HG02973 (cell line): Measurements from ENCODE around the gene RRBP1.

Source experiments
- ATAC-seq: cut with Tn5 transposase; IDR thresholded peaks from one replicate; pipeline ENCODE4 v1.9.1; 2021; ENCODE audit warnings: moderate library complexity; ENCODE audit not compliant: unreplicated experiment

RRBP1 gene

DNA sequence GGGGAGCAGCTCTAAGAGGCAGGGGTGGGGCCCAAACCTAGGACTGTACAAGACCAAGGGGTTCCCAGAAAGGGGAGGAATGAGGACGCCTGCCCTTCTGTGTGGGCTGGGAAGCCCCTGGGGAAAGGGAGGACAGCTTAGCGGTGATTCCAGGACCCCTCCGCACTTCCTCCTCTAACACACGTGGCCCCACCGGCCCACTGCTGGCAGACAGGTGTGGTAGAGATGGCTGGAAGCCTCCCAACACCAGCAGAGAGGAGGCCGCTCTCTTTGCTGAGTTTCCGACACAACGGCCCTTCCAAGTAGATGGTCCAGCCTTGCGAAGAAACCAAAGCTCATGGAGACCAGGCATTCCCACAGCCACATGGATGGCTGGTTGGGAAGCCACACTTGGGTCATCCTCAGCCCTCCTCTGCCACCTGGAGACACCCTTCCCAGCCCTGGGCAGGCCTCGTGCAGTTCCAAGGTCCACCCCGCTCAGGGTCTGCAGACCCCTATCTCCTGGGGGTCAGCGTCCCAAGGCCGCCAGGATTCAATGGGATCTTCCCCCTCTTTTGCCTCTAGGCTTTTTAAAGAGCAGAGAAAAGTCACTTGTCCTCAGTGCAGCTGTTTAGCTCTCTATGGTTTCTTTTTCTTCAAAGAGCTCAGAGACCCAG lies 43.9 kb downstream of the RRBP1 start:
- no peak for ATAC-seq

DNA sequence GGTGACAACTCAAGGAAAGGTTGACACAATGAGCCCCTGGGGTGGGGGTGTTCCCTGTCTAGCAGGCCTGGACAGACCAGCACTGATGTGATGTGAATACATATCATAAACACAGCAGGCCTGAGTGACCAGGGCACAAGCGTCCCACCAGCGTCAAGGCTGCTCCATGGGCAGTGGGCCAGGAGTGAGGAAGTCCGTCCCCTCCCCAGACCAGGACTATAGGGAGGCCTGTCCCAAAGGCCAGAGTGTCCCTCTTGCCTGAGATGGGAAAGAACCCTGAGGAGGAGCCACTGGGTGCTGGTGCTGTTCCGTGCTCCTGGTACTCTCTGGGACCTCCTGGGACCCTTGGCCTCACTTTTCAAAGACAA lies 44.6 kb downstream of the RRBP1 start:
- no peak for ATAC-seq

DNA sequence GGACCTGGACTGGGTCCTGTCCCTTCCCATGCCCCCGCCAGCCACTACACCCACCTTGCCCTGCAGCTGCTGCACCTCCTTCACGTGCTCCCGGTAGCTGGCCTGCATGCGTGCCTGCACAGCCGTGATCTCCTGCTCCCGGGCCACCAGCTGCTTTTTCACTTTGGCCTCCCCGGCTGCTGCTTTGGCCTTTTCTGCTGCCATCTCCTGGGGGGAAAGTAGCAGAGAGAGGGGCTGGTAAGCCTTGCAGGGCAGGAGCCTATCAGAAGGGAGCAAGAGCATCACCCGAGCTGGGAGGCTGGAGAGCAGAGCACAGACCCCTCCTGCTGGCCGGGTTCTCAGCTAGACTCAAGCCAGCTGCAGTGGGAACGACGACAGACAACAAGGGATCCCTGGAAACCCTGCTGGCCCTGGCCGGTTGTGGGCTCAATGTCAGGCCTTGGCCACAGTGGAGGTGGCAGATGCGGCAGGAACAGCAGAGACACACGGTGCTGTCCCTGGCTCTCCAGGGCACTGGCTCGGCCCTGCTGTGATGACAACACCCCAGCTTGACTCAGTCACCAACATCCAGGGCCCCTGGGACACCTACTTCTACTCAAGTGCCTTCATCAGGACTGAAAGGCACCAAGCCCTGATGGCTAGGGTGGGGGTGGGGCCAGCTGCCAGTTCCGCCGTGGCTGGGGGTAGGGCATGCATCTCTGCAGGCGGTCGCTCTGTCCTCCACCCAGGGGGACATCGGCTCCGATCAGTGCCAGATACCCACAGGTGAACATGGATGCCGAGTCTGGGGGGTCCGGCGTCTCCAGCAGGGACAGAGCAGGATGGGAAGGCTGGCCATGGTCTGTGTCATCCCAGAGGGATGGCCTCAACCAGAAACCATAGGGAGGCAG lies 45.3 kb downstream of the RRBP1 start:
- ATAC-seq = no peak

DNA sequence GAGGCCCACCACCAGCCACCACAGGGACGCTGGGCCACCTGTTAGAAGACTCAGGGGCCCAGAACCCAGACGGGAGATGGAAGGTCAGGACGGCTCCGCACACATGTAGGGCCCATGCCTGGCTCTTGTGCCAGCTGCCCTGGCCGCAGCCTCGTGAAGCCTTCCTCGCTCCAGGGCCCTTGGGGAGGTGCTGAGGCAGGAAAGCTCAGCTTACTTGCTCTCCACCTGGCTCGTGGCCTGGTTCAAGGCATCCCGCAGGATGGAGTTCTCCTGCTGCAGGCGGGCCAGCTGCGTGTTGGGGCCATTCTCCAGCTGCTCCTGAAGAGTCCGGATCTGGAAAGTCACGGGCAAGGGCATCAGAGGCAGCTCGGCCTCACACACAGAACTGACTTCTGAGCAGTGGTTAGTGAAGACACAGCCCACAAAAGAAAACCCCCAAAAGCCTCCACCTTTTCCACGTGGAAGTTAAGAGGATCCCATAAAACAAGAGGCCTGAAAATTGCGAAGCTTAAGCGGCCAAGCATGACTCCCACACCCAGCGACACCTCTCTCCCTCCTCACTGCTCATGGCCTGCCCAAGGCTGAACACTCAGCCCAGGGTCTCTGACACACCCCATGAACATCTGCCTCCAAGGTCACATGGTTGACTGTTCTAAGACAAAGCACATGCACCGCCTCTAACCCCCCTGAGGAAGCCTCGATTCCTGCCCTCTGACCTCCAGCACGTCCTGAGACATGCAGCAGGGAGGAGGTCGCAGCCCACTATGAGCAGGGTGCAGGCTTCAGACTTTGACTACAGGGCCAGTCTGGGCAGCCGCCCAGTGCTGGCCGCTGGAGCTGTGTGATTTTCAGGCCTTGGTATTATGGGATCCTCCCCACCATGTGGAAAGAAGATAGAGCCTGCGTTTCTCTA lies 46.5 kb downstream of the RRBP1 start:
- no peak for ATAC-seq

DNA sequence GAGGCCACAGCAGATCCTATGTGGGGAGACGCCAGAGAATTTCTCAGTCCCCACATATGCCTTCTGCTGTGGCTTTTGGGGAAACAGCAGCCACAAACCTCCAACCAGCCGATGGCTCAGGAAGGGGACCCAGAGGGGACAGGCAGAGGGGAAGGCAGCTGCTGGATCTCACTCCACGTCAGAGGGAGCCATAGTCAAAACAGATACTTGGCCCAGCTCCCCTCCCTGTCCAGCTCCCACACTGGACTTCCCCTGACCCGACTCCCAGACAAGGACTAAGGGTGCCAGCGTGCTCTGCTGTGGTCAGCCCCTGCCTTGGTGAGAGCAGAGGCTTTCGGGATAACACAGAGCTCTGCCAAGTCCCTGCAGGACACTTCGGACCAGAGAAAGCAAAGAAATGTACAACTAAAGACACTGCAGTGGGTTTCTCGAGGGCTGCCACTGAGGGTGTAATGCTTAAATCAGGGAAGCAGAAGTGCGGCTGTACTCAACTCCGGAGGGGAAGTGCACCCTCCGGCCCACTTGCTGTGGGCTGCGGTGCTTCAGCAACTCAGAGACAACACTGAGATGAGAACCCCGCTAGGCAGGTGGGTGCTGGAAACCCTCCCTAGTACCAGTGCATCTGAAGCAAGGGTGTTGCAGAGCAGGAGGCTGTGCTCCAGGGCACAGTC lies 47.2 kb downstream of the RRBP1 start:
- no peak for ATAC-seq

DNA sequence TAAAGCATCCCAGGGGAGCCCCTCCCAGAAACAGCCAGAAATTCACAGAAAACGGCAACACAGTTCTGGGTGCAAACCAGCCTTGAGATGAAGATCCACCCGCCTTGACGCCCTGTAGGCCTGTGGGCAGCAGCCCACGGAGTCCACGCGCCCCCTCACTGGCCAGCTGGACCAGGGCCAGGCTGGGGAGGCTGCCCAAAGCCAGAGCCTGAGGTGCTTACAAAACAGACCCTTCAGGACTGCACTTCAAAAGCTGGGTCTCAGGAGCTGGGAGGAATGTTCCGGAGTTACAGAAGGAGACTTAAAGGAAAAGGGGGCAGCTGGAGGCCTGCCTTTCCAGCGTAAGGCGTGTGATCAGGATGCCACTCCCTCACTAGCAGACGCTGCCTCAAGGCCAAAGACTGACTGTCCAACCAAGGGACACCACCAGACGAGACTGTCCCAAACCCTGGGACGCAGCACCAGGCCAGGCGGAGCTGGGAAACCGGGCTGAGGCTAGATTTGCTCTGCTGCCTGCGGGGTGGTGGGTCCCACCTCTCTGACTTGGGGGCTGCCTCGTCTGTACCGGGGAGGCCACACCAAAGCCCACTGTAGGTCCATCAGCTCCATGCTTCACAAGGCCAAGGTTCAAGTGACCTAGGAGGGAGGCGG lies 48.1 kb downstream of the RRBP1 start:
- ATAC-seq = no peak

DNA sequence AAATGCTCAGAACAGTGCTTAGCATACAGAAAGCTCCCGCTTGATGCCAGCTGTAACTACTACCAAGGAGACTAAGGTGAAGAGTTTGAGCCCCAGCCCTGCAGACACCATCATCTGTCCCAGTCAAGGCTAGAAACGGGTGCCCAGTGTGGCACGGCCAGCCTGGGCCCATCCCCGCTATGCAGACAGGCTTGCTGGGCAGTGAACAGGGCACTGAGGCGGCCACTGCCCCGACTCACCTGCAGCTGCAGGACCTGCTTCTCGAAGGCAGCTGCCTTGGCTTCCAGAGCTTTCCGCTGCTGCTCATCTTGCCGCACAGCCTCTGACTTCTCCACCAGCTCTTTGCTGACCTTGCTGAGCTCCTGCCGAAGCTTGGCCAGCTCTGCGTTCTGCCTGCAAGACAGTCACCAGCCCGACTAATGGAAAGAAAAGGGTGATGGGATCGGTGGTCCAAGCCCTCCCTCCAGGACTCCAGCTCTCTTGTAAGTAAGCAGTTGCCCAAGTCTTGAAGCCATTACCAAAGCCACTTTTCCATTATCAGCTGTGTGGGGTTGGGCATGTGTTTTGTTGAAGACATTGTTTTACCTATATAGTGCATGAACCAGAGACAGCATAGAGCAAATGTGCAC lies 48.7 kb downstream of the RRBP1 start:
- no peak for ATAC-seq

DNA sequence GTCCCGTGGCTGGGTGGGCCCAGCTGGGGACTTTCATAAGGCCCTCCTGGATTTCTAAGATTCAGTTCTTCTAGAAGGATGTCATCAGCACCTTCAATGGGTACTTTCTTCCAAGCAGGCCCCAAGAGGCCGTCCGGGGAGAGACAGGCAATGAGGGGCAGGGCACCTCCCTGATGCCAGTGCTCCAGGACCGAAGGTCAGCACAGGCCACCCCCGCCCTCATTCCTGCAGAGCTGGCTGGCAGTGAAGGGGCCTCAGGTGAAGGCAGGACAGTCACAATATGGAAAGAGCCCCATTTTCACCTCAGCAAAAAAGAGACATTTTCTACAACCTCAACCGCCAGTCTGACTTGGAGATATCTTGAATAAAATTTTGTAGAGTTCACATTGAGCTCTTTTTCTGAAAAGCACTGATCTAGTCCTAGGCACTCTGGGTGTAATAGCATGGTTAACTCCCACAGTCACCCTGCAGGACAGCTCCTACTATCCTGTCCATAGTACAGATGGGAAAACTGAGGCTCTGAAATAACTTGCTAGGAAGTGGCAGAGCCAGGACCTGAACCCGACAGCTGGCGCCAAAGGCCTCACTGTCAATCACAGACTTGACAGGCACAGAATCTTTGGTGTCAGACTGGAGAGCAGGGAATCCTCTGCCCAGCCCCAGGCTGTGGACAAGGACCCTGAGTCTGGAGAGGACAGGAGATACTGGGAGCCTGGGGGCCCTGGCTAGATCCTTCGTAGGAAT lies 50.3 kb downstream of the RRBP1 start:
- no peak for ATAC-seq

DNA sequence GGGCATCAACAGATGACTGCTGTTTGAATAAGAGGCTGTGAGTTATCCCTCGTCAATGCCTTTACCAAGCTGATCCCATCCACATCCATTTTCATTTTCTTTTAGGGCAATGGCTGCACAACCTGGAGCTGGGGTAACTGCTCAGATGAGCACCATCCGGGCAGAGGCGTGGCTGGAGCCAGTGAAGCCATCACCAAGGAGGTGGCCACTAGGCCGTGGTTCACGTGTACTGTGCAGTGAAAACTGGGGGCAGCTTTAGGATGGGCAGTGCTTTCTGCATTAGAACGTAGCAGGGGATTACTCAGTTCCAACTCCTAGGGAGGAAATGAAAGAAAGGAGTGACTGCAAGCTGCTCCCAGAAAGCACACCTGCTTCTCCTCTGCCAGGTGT lies 51.2 kb downstream of the RRBP1 start:
- ATAC-seq = no peak

DNA sequence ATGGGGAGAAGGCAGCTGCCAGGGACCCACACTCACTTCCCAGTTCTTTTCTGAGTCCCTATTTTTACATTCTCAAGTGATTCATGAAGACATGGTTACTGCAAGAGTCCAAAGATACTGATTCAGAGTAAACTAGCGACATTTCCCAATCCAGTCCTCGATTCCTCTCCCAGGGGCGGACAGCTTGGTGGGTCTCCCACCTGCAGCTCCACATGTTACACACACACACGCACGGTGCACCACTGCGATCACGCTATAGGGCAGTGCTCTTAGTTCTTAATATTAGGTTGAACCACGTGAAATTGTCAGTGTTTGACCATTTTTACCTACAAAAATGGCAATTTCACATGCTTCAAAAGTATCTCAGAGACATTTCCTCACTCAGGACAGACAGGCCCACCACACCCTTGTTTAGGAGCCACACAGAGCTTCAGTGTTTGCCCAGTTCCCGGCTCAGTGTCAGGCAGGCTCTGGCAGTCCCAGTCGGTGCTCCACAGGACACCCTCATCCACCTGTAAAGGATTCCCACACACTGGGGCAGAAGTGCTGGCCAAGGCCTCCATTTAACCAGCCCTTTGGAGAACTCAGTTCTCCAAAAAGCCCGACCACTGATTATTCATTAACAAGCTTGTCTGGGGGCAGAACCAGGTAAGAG lies 51.8 kb downstream of the RRBP1 start:
- no peak for ATAC-seq

DNA sequence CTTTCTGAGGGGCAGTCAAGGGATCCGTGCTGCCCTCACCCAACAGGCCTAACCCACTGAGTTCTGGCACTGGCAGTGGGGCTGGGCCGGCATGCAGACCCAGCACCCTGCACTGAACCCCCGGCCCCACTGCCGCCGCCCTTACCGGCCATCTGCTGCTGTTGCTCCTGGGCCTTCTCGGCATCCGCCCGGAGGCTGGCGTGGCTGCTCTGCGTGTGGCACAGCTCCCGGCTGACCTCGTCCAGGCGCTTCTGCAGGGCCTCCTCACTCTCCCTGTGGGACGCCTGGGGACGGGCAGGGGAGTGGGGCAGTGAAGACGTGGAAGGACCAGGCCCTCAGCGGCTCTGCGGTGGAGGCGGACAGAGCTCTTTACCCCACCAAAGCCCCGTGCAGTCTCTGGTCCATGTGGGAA lies 52.4 kb downstream of the RRBP1 start:
- ATAC-seq = no peak

DNA sequence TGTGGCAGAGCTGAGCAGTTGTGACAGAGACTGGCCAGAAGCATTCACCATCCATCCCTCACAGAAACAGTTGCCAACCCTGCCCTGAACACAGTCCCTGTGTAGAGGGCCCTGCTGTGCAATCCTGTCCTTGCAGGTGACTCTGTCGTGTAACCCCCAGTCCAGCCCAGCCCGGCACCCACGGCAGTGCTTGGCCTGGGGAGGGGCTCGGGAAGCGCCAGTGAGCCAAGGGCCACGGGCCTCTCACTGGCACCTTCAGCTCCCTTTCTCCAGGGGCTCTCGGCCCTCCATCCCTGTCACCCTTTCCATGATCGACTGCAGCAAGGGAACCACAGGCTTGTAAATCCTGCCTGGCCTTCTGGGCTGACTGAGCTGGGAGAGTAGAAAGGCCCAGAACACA lies 53.0 kb downstream of the RRBP1 start:
- ATAC-seq = no peak

DNA sequence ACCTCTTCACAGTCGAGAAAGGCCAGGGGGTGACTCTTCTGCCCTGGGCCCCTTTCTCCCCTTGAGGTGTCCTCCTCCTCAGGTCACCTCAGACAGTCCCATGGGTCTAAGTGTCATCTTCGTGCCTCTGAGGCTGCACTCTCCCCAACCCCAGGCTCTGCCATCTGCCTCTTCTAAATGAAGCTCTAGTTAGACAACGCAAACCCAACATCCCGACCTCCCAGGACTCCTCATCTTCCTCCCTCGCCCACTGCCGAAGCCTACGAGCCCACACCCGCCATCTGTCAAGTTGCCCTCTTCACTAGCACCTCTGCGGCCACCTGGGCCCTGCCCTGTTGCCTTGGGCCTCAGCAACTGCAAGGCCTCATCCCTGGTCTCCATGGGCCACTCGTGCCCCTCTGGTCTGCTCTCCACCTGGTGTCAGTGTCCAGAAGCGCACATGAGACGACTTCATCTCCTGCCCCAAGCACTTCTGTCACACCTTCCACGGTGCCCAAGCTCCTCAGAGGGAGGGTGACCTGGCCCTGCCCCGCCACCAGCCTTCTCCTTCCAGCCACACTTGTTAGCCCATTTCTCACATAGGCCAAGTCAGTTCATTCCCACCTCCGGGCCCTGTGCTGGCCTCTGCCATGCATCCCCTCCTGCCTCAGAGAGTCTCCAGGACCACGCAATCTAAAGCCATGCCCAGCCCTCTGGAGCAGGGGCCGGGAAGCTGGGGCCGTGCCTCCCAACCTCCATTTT lies 53.8 kb downstream of the RRBP1 start:
- no peak for ATAC-seq

DNA sequence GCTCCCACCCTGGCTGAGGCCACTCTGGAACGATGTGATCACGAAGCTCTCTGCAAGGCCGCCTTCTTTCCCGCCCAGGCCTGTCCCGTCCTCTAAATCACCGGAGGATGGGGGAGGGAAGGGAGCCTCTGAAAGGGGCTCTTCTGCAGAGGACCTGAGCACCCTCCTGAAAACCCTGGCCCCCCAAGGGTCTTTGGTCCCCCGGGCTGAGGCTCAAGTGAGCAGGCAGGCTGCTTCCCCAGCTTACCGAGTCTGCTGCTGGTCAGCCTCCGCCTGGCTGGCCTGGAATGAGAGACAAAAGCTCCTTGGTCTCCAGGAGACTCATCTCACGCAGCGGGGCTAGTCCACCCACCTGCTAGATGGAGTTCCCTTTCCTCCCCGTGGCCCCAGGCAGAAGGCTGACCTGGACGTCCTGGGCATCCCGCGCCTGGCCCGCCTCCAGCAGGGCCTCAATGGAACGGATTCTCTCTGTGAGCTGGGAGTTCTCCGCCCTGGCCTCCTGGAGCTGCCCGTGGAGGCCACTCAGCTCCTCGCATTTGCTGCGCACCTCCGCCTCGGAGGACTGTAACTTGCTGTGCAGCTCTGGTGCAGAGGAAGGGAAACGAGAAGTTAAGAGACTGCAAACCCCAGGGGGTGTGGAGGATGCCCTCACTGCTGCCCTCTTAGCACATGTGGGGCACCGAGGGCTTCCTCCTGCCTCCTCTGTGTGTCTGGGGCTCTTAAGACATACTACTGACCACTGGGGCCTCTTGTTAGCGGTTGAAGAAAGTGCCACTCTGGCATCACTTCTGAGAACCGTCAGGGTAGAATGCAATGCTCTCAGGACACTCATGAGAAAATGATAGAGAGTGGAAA lies 54.7 kb downstream of the RRBP1 start:
- ATAC-seq = no peak

DNA sequence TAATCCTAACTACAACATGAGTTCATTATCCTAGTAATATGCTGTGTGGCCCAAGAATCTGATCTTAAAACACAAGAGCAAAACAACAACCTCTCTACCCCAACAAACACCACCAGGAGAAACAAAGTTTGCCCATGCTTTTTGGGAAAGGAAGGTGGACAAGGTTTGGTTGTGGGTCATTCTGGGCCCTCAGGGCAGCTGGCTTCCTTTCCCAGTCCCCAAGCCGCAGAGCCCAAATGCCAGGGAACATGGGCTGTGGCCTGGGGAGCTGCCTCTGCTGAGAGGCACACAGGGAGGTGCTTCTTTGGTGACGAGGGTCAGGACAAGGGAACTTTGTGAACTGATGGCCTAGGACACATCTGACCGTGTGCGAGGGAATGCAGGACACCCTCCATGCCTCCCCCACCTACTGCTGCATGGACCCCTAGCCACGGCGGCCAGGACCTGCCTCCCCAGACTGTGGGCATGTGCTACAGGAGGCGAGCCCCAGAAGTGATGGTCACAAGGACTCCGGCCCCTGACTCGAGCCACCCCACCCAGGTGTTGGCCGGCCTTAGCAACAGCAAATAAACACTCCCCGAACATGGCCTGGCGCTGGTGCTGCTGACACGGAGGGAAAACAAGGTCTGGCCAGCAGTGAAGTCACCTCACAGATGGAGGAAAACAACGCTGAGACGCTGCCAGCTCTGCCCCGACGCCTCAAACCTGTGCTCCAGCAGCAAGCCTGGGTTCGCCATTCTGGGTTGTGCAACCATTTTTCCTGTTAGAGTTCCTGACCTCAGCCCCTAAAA lies 55.6 kb downstream of the RRBP1 start:
- ATAC-seq = no peak

DNA sequence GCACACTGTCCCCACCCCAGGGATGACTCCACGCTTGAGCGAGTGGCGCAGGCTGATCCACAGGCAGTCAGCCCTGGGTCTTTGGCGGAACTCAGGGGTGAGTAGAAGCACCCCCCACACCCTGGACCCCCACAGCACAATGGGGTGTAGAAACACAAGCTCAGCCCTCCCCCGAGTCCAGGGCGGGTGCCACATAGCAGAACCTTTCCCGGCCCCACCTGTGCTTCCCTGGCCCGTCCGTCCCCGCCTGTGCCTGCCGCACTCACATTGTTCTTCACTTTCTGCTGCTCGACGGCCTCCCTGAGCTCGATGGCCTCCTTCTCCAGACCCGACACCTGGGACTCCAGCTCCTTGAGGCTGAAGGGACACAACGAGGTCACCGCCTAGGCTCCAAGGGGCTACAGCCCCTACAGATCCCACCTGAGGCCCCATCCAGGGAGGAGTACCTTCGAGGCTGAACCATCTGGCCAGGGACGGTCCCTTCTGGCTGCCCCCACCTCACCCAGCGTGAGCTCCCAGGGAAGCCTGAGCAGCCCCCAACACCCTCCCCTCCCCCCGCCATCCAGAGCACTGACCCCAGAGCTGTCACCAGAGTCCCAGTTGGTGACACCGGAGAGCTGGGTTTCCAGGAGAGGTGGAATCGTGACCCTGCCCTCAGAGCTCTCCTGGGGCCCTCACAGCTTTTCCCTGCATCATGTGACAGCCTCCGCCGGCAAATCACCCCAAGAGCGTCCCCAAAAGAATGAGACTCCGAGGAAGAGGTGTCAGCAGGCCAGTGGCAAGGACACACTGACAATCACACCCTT lies 56.6 kb downstream of the RRBP1 start:
- ATAC-seq = no peak
